ENCODE measurements around the gene EIF3A. TPM values are rescaled to one million over a fixed set of nuclear protein-coding genes. Genes with fewer than 3 reads are reported as not detected.

The EIF3A gene
- total RNA-seq, 1 experiment from 2014 or later = 31.1 TPM

DNA sequence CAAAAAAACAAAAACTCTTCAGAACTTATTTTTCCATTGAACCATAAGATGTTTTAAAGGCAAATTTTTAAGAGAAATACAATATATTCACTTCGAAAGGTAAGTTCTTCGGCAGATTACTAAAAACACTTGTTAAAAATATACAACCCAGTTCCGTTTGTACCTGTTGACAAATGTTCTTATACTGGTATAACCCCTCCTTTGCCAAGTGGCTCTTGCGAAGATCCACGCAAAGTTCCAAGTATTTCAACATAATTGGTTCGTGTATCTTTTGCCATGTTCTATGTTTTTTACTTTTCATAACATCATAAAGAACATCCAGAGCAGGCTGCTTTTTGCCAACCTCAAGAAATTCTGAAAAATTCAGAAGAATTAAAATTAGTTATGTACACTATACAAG lies 7.0 kb downstream of the EIF3A start:
- H3K36me3 ChIP-seq = peaks cover 71% of the 10 kb centered on the region
- no peaks in the 10 kb centered on the region for H3K27me3 ChIP-seq
- DNase-seq = no peak
- no peak overlapping the region for H3K4me3 ChIP-seq
- H3K9me3 ChIP-seq = no peaks in the 10 kb centered on the region

DNA sequence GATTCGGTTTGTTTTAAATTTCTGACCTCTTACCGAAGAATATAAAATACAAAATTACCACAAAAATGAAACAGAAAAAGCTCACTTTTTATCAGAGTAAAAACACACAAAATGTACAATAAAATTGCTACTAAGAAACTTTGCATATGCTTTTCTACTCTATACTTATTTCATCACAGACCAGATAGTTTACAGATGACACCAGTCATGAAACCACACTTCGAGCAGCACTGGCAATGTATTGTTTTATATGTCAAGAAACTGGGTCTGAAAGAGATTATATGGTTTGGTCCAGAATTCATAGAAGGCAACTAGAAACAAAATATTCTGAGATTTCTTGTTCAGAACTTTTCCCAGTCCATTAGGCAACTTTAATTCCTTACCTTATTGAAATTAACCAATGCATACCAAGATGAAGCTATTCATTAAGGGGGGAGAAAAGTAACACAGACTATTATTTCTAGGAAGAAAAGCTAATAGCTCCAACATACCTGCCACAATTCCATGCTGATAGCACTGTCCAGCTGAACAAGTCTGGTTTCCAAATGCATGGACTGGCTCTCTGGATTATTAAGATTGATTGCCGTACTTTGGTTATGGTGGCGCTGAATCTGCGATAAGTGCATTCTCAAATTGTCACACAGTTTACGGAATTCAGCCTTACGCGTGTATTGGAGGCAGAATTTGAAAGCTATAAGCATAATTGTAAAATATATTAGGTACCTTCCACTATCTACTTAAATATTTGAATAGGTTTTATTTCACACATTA lies 10.0 kb downstream of the EIF3A start:
- peaks cover 79% of the 10 kb centered on the region for H3K36me3 ChIP-seq
- no peaks in the 10 kb centered on the region for H3K27me3 ChIP-seq
- no peak for DNase-seq
- H3K4me3 ChIP-seq = no peak overlapping the region
- H3K9me3 ChIP-seq = no peaks in the 10 kb centered on the region

DNA sequence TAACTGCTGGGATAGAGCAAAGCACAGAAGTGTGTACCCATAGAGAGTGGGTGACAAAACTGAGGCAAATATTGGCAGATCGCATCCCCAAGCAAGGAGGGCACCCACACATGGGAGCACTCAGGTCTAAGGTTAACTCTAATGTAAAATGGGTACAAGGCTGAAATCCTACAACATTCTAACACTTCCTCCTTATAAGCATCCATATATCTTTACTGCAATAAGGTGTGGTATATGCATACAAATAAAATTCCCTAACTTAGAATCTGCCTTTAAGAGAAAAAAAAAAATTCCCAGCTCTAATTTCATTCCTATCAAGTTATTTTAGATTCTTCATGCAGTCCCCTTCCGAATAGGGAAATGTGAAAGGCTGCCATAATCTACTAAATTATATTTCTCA lies 18.7 kb downstream of the EIF3A start:
- no peak overlapping the region for H3K4me3 ChIP-seq
- no peaks in the 10 kb centered on the region for H3K9me3 ChIP-seq
- H3K27me3 ChIP-seq = no peaks in the 10 kb centered on the region
- H3K36me3 ChIP-seq = peaks cover 97% of the 10 kb centered on the region
- DNase-seq = no peak

DNA sequence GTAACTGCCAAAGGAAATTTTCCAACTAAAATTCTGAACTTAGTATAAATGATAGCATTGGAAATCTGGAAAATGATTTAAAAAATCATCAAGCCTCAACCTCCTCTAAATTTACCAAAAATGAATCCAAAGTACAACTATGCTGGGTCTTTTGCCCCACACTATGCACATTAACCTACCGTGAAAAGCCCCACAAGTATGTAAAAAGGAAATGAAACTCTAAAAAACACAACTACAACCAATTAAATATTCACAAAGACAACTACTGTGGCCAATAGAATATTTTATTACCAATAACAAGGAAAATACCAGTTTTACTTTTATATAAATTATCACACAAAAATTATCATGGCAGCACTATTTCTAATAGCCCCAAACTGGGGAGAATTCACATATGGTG lies 19.3 kb downstream of the EIF3A start:
- H3K36me3 ChIP-seq = peaks cover 97% of the 10 kb centered on the region
- H3K9me3 ChIP-seq = no peaks in the 10 kb centered on the region
- no peak for DNase-seq
- no peak overlapping the region for H3K4me3 ChIP-seq
- H3K27me3 ChIP-seq = no peaks in the 10 kb centered on the region

DNA sequence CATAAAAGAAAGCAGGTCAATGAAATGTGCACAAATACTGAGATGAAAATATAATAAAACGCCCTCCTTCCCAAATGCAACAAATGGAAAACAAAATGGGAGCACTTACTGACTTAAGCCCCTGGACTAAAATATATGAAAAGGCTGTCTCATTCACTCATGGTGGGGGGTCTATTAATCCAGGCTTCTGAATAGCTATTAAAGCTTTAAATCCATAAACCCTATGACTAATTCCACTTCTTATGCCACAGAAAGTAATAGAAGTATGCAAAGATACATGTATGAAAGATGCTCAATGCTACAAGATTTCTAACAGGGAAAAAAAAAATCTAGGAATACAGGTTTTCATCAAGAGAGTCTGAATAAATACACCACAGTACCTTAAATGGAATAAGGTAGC lies 20.5 kb downstream of the EIF3A start:
- Histone ChIP-seq H3K36me3 (peaks cover 98% of the 10 kb centered on the region), H3K4me3 (no peak overlapping the region)

DNA sequence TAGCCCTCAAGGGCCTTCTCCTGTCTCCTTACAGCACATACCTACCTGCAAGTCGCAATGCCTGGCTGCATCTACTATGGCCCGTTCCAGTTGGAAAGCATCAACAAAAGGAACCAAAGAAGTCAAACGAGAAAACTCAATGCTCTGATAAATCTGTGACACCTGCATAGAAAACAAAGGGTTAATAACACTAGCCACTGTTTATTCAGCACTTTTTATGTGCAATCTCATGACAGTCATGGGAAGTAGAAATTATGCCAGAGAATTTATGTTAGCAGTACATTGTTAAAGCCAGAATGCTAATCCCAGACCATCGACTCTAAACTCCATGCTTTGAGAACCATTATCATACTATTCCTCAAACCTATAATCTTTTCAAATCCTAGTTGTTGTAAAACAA lies 21.1 kb downstream of the EIF3A start:
- H3K36me3 ChIP-seq = peaks cover 98% of the 10 kb centered on the region
- H3K4me3 ChIP-seq = no peak overlapping the region
- DNase-seq = no peak
- no peaks in the 10 kb centered on the region for H3K9me3 ChIP-seq
- no peaks in the 10 kb centered on the region for H3K27me3 ChIP-seq

More for the DNA sequence above, 20.5 kb downstream of the EIF3A start:
- no peaks in the 10 kb centered on the region for H3K9me3 ChIP-seq
- no peaks in the 10 kb centered on the region for H3K27me3 ChIP-seq
- DNase-seq = no peak

DNA sequence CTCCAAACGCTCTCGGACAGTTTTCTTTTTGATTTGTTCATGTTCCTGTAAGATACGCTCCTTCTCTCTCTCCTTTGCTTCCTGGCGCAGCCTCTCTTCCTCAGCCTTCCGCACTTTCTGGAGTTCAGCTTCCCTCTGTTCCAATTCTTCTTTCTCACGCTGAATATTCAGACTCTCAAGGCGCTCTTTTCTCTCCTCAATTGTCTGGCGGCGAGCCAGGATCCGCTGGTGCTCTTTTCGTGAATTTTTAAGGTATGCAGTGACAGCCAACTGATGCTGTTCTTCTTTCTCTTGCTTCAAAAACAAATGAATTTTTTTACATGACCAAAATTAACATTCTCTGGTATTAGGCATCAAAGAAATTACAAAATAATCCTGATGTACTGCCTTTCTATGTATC lies 22.6 kb downstream of the EIF3A start:
- DNase-seq = no peak
- H3K36me3 ChIP-seq = peaks cover 96% of the 10 kb centered on the region

DNA sequence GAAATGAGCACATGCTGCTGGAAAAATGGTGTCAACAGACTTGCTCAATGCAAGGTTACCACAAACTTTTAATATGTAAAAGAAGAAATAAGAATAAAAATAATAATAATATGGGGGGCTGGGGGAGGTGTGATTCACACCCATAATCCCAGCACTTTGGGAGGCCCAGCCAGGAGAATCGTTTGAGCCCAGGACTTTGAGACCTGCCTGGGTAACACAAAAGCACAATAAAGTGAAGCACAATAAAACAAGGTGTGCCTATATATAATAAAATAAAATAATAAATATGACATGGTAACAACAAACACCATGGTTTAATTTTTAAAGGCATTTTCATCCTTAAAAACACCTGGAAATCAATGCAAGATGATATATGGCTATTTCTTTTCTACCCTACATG lies 25.1 kb downstream of the EIF3A start:
- Histone ChIP-seq H3K4me3 (no peak overlapping the region), H3K9me3 (no peaks in the 10 kb centered on the region), H3K27me3 (no peaks in the 10 kb centered on the region), H3K36me3 (peaks cover 96% of the 10 kb centered on the region)
- no peak for DNase-seq

More for the DNA sequence above, 22.6 kb downstream of the EIF3A start:
- Histone ChIP-seq H3K27me3 (no peaks in the 10 kb centered on the region), H3K4me3 (no peak overlapping the region), H3K9me3 (no peaks in the 10 kb centered on the region)

DNA sequence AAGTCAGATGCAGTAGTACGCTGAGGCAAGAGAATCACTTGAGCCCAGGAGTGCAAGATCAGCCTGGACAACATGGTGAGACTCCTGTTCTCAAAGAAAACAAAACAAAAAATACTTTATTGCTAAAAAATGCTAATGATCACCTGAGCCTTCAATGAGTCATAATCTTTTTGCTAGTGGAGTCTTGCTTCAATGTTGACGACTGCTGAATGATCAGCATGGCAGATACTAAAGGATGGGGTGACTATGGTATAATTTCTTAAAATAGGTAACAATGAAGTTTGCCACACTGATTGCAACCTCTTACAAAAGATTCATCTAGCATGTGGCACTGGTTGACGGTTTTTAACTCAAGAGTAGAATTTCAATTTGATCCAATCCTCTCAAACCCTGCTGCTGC lies 28.8 kb downstream of the EIF3A start:
- H3K27me3 ChIP-seq = no peaks in the 10 kb centered on the region
- H3K36me3 ChIP-seq = peaks cover 96% of the 10 kb centered on the region
- no peak overlapping the region for H3K4me3 ChIP-seq
- no peaks in the 10 kb centered on the region for H3K9me3 ChIP-seq
- no peak for DNase-seq

DNA sequence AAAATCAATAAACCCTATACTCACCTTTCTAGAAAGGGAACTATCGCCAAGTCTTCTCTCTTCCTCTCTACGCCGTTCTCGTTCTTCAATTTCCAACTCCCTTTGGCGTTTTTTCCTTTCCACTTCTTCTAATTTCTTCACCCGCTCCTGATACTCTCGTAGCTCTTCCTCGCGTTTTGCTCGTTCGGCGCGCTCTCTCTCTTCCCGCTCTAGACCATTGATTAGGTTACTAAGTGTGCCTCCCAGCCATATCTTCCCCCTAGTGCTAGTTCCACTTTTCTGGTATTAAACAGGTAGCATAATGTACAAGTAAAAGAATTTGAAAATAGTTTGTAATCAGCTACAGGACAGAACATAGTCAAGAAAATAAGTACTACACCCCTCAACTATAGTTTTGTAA lies 30.8 kb downstream of the EIF3A start:
- Histone ChIP-seq H3K36me3 (peaks cover 95% of the 10 kb centered on the region), H3K27me3 (no peaks in the 10 kb centered on the region), H3K9me3 (no peaks in the 10 kb centered on the region), H3K4me3 (no peak overlapping the region)
- DNase-seq = no peak

DNA sequence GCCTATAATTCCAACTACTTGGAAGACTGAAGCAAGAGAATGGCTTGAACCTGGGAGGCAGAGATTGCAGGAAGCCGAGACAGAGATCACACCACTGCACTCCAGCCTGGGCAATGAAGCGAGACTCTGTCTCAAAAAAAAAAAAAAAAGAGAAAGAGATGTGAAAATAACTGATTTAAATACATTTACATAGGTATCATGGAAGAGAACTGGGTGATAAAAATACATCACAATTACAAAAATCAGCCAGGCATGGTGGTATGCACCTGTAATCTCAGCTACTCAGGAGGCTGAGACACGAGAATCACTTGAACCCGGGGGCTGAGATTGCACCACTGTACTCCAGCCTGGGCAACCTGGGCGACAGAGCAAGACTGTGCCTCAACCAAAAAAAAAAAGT lies 31.3 kb downstream of the EIF3A start:
- Histone ChIP-seq H3K4me3 (no peak overlapping the region), H3K9me3 (no peaks in the 10 kb centered on the region), H3K27me3 (no peaks in the 10 kb centered on the region), H3K36me3 (peaks cover 95% of the 10 kb centered on the region)
- DNase-seq = no peak

DNA sequence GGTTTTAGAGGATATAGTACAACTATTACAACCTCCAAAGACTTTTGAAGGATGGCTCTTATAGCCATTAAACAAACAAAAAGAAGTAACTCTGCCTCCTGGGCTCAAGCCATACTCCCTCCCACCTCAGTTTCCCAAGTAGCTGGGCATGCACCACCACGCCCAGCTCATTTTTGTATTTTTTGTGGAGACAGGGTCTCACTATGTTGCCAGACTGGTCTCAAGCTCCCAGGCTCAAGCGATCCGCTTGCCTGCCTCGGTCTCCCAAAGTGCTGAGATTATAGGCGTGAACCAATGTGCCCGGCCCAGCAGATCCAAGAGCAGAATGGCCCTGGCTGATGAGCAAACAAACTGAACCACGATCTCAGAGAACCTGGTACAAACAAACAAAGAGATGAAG lies 35.1 kb downstream of the EIF3A start:
- Histone ChIP-seq H3K27me3 (no peaks in the 10 kb centered on the region), H3K36me3 (peaks cover 97% of the 10 kb centered on the region), H3K9me3 (no peaks in the 10 kb centered on the region), H3K4me3 (no peak overlapping the region)
- DNase-seq = no peak

DNA sequence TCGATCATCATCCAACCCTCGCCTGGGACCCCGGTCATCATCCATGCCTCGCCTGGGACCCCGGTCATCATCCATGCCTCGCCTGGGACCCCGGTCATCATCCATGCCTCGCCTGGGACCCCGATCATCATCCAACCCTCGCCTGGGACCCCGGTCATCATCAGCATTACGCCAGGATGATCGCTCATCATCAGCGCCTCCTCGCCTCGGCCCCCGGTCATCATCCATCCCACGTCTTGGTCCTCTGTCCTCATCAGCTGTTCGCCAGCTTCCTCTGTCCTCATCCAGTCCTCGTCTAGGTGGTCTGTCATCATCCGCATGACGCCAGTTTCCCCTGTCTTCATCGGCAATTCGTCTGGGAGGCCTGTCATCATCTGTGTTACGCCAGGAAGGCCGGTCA lies 38.4 kb downstream of the EIF3A start:
- Histone ChIP-seq H3K4me3 (no peak overlapping the region), H3K27me3 (no peaks in the 10 kb centered on the region), H3K36me3 (peaks cover 95% of the 10 kb centered on the region), H3K9me3 (no peaks in the 10 kb centered on the region)
- no peak for DNase-seq

DNA sequence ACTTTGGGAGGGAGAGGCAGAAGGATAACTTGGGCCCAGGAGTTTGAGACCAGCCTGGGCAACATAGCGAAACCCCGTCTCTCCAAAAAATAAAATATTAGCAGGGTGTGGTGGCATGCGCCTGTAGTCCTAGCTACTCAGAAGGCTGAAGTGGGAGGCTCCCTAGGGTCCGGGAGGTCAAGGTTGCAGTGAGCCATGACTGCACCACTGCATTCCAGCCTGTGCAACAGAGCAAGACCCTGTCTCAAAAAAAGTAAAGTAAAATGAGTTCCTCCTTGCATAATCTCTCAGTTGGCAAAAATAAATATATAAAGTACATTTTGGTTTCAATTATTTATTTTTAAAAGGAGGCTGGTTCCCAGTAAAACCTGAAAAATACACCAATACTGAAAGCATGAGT lies 39.3 kb downstream of the EIF3A start:
- no peak for DNase-seq
- Histone ChIP-seq H3K27me3 (no peaks in the 10 kb centered on the region), H3K9me3 (no peaks in the 10 kb centered on the region), H3K4me3 (no peak overlapping the region), H3K36me3 (peaks cover 93% of the 10 kb centered on the region)

DNA sequence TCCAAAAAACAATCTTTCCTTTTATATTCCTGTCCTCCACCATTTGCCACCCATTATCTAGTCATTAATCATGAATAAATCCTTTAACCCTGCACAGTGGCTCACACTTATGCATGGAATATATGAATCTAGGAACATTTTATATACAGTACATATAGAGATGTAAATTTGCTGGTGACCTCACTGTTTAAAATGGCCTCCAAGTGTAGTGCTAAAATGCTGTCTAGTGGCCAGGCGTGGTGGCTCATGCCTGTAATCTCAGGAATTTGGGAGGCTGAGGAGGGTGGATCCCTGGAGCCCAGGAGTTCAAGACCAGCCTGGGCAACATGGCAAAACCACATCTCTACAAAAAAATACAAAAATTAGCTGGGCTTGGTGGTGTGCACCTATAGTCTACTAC lies 41.5 kb downstream of the EIF3A start:
- no peak for DNase-seq
- no peaks in the 10 kb centered on the region for H3K27me3 ChIP-seq
- peaks cover 89% of the 10 kb centered on the region for H3K36me3 ChIP-seq
- no peak overlapping the region for H3K4me3 ChIP-seq
- no peaks in the 10 kb centered on the region for H3K9me3 ChIP-seq

DNA sequence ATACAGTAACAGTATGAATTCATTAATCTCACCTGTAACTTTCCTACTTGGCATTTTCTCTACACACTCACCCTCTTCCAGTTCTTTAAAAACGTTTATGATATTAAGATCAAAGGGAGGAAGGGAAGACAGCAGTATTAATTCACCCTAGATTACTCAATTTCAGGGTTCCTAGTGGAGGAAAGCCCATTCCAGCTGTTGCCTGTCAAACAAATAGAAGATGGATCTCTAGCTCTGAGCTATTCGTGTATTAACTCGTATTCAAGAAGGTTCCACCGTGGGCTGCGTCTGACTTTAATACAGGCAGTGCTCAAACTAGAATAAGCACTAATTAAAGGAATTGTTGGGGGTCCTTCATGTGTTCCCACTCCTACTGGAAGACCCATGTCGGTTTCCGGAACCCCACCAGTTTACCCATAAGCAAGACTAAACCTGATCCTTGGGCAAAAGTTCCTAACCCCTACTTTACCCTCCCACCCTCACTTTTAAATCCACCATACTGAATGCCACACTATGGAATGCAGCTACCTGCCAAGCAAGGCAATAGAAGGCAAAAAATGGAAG lies 49.0 kb downstream of the EIF3A start:
- H3K9me3 ChIP-seq = no peaks in the 10 kb centered on the region
- H3K36me3 ChIP-seq = peaks cover 41% of the 10 kb centered on the region
- H3K4me3 ChIP-seq = peak overlapping the region; percentile 51
- H3K27me3 ChIP-seq = no peaks in the 10 kb centered on the region
- no peak for DNase-seq

DNA sequence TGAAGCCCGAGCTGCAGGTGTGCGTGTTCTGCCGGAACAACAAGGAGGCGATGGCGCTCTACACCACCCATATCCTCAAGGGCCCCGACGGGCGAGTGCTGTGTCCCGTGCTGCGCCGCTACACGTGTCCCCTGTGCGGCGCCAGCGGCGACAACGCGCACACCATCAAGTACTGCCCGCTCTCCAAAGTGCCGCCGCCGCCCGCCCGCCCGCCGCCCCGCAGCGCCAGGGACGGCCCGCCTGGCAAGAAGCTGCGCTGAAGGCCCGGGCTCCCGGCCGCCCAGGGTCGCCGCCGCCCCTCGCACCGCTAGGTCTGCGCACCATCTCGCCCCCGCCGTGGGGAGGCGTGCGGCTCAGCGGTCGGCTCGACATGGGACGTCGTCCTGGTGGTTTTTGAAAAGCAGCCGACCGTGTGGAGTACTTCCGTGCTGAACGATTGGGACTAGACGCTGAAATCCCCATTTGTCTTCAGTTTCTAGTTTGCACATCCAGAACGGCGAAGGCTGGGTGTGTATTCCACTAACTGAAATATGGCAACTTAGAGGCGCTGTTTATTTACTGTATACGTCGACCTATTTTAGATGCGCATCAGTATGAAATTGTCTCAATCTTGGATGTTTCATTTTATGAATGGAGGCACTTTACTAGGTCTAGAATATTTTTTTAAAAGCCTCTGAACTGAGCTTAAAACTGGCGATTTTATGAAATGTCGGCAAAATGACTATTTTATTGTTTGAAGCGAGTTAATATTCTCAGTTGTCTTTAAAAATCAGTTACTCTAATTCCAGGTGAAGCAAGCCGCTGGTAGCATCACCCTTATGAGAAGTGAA lies 50.0 kb downstream of the EIF3A start:
- no peaks in the 10 kb centered on the region for H3K9me3 ChIP-seq
- peak; percentile 59 for DNase-seq
- peak overlapping the region; percentile 51 for H3K4me3 ChIP-seq
- no peaks in the 10 kb centered on the region for H3K27me3 ChIP-seq
- H3K36me3 ChIP-seq = peaks cover 33% of the 10 kb centered on the region

Data from MG63 (cell line).